GM12872 (cell line): Measurements from ENCODE around the gene PLK3.
A peak's percentile ranks its signal among the peaks of the same experiment; 100 is the strongest.

Experiments
- TF ChIP-seq, protein P1 (sequence below): IDR thresholded peaks from 3 replicates; pipeline ENCODE4 v1.5.1; 2011; ENCODE audit warnings: low read depth, mild to moderate bottlenecking, low read length, moderate library complexity; ENCODE audit not compliant: insufficient read depth

Gene PLK3

DNA sequence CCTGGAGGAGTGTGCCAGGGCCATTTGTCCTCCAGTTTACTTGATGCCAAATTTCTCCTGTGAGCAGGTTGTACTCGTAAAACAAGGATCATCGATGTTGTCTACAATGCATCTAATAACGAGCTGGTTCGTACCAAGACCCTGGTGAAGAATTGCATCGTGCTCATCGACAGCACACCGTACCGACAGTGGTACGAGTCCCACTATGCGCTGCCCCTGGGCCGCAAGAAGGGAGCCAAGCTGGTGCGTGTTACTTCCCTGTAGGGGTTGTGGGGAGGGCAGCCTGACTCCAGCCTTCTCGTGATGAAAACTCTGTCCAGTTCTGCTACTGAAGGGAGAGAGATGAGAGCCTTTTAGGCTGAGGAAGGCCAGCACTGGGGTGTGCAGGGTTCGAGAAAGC, 22.6 kb upstream of the PLK3 start:
- TF ChIP-seq, protein P1, sequence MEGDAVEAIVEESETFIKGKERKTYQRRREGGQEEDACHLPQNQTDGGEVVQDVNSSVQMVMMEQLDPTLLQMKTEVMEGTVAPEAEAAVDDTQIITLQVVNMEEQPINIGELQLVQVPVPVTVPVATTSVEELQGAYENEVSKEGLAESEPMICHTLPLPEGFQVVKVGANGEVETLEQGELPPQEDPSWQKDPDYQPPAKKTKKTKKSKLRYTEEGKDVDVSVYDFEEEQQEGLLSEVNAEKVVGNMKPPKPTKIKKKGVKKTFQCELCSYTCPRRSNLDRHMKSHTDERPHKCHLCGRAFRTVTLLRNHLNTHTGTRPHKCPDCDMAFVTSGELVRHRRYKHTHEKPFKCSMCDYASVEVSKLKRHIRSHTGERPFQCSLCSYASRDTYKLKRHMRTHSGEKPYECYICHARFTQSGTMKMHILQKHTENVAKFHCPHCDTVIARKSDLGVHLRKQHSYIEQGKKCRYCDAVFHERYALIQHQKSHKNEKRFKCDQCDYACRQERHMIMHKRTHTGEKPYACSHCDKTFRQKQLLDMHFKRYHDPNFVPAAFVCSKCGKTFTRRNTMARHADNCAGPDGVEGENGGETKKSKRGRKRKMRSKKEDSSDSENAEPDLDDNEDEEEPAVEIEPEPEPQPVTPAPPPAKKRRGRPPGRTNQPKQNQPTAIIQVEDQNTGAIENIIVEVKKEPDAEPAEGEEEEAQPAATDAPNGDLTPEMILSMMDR: no peak

DNA sequence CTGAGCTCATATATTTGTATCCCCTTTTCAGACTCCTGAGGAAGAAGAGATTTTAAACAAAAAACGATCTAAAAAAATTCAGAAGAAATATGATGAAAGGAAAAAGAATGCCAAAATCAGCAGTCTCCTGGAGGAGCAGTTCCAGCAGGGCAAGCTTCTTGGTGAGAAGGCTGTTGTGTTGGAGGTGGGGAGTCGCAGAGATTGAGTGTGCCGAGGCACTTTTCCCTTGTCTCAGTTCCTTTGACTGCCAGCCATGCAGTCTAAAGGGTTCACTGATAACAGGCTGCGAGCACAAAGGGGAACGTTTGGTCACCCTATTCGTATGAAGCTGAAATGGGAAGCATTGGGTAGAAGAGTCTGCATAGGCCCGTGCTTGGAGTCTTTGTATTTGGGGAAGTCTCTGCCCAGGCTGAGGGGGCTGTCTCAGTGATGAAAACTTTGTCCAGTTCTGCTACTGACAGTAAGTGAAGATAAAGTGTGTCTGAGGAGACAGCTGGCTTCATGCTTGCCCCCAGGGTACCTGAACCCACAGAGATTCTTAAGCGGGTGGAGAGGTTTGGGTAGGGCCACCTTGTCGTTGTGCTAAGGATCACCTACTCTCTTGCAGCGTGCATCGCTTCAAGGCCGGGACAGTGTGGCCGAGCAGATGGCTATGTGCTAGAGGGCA, 22.1 kb upstream of the PLK3 start:
- TF ChIP-seq, protein P1: no peak

DNA sequence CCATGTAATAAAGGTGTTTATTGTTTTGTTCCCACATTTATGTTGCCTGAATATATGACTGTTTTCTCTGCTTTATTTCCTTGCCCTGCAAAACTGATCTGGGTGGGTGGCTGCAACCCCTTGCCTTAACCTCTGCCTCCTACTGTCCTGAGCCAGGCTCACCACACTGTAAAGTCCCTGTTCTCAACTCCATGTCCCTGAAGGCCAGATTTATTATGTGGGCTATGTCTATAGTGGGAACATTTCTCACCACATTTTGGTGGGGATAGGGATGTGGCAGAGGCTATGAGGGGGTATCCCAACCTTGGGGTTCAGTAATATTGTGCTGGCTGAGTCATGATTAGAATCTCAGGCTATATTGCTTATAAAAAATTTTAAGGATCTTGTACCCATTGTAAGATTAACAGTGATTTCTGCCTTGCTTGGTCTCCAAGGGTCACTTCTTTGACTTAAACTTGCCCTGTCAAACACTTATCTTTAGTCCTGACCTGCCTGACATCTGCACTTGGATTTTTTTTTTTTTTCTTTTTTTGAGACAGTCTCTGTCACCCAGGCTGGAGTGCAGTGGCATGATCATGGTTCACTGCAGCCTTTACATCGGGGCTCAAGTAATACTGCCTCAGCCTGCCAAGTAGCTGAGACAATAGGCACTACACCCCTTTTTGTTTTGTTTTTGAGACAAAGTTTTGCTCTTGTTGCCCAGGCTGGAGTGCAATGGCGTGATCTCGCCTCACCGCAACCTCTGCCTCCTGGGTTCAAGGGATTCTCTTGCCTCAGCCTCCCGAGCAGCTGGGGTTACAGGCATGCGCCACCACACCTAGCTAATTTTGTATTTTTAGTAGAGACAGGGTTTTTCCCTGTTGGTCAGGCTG, 21.2 kb upstream of the PLK3 start:
- TF ChIP-seq, protein P1: no peak

DNA sequence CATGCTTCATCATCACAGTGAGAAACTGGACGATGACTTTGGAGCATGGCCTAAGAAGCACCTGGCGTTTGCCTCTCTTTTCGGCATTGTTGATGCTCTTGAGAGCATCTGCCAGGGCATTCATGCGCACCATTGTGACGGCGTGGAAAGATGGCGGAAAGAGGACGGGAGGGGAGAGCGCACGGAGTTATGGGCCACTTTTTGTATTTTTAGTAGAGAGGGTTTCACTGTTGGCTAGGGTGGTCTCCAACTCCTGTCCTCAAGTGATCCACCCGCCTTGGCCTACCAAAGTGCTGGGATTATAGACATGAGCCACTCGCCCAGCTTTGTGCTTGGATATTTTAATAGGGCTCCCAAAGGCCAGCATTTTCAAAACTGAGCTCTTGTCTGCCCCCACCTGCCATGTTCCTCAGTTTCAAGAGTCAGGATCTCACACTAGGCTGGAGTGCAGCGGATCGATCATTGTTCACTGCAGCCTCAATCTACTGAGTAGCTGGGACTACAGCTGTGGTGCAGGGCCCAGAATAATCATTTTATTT, 19.5 kb upstream of the PLK3 start:
- TF ChIP-seq, protein P1: no peak

DNA sequence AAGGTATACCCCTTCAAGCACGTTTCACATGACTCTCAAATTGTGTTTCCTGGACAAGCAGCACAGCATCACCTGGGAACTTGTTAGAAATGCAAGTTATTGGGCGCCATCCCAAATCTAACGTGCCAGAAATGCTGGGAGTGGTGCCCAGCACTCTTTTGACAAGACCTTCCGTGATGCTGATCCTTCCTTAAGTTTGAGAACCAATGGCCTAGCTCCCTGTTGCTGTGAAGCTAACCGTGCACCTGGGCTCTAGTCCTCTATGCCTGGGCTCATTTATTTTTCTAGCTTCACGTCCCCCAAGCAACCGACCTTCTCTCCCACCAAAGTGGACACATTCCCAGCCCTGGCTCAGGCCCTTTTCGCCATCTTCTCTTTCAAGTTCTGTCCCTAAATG, 16.5 kb upstream of the PLK3 start:
- TF ChIP-seq, protein P1: no peak

DNA sequence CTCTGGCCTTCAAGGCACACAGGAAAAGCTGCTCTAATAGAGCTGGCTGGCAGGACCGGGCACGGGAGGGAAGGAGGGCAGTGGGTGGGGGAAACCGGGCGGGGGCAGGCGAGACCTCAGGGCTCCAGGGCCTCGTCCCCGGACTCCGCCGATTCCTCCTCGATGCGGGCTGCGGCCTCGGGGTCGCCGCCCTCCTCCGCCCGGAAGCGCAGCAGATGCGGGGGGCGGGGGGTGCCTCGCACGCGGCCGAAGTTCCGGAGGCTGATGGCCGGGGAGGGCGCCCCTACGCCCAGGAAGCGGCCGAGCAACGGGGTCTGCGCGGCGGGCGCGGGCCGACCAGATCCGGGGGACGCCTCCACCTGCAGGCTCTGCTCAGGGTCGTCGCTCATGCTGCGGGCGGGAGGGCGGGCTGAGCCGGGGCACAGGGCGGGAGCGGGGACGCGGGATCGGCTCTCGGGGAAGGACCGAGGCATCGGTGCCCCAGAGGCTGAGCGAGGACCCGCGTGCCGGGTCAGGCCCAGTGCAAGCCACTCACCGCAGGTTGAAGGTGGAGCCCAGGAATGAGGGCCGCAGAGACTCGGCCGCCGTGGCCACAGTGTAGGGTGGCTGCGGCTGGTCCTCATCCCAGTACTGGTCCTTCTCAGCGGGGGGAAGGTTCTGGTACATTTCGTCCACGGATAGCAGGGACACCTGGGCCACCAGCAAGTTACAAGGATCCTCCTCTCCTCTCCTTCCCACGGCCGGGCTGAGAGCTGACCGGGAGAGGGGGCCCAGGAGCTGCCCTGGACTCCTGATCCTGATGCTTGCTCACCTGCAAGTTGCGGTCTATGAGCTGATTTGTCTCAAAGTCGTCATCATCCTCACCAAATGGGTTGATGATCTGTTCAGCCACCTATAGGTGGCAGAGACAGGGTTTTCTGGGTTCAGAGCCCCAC, 15.8 kb upstream of the PLK3 start:
- TF ChIP-seq, protein P1: peak; percentile 30; the same call in 2 of the 3 replicates
